CD14-positive monocyte (primary cell): ENCODE measurements around the gene RAB19. TPM values are rescaled to one million over a fixed set of nuclear protein-coding genes. Genes with fewer than 3 reads are reported as not detected.

ENCODE experiments used
- DNase-seq, 3 donors: peaks; one replicate each; pipeline ENCODE4 v3.0.0-alpha.2; 2011 to 2022
- H2AFZ ChIP-seq: 2 replicates; pipeline ENCODE4 v1.6.0; 2012; ENCODE audit warnings: mild to moderate bottlenecking, low read depth, low read length, inconsistent platforms; ENCODE audit not compliant: insufficient read depth, poor library complexity, severe bottlenecking
- H3K27ac ChIP-seq, 2 donors: 1 replicate in 1 of 2; 2 replicates in 1 of 2; pipeline ENCODE4 v1.5.1; 2012 to 2013; ENCODE audit warnings: low read length in 2 of 2, control low read depth in 1 of 2, inconsistent platforms in 1 of 2, low read depth in 1 of 2, mild to moderate bottlenecking in 1 of 2
- H3K27me3 ChIP-seq, 2 donors: one replicate each; pipeline versions ENCODE4 v1.6.0 to v1.6.1; 2011 to 2013; ENCODE audit warnings: low read length in 2 of 2; ENCODE audit not compliant: control insufficient read depth in 2 of 2, insufficient read depth in 2 of 2
- H3K36me3 ChIP-seq, 2 donors: replicated peaks in 1 of 2; 1 replicate in 1 of 2; 2 replicates in 1 of 2; pipeline versions ENCODE4 v1.5.1 to v1.6.1; 2012 to 2013; ENCODE audit warnings: low read length in 2 of 2, control low read depth in 1 of 2, inconsistent platforms in 1 of 2, mild to moderate bottlenecking in 1 of 2; ENCODE audit not compliant: insufficient read depth in 2 of 2, control insufficient read depth in 1 of 2
- H3K4me1 ChIP-seq, 2 donors: 1 replicate in 1 of 2; 2 replicates in 1 of 2; pipeline versions ENCODE4 v1.5.1 to v1.6.1; 2012 to 2013; ENCODE audit warnings: low read length in 2 of 2, control low read depth in 1 of 2, inconsistent platforms in 1 of 2, mild to moderate bottlenecking in 1 of 2, moderate library complexity in 1 of 2; ENCODE audit not compliant: insufficient read depth in 2 of 2, control insufficient read depth in 1 of 2
- H3K4me2 ChIP-seq: replicated peaks from 2 replicates; pipeline ENCODE3; 2012; ENCODE audit warnings: low read length, moderate library complexity, mild to moderate bottlenecking; ENCODE audit not compliant: poor library complexity, severe bottlenecking; ENCODE audit errors: extremely low read depth
- H3K4me3 ChIP-seq, 3 experiments: fragments of 200-600 bp in 1 of 3; sonication (generic) in 1 of 3; replicated peaks in 1 of 3; 1 replicate in 2 of 3; 2 replicates in 1 of 3; pipeline ENCODE4 v1.5.1; 2011 to 2013; ENCODE audit warnings: low read length in 3 of 3, mild to moderate bottlenecking in 3 of 3, control low read depth in 2 of 3, low read depth in 2 of 3, inconsistent platforms in 1 of 3, moderate library complexity in 1 of 3
- H3K79me2 ChIP-seq: 2 replicates; pipeline ENCODE4 v1.6.0; 2012; ENCODE audit warnings: mild to moderate bottlenecking, control low read depth, inconsistent platforms, low read length, moderate library complexity; ENCODE audit not compliant: insufficient read depth
- H3K9ac ChIP-seq: 2 replicates; pipeline ENCODE4 v1.6.0; 2017; ENCODE audit warnings: low read length, mild to moderate bottlenecking; ENCODE audit not compliant: insufficient read depth, poor library complexity, severe bottlenecking
- H3K9me3 ChIP-seq, 2 donors: replicated peaks in 1 of 2; 1 replicate in 1 of 2; 2 replicates in 1 of 2; pipeline versions ENCODE4 v1.5.1 to v1.6.1; 2012 to 2013; ENCODE audit warnings: low read length in 2 of 2, control low read depth in 1 of 2; ENCODE audit not compliant: control insufficient read depth in 1 of 2, insufficient read depth in 1 of 2
- H4K20me1 ChIP-seq: 2 replicates; pipeline ENCODE4 v1.6.0; 2012; ENCODE audit warnings: mild to moderate bottlenecking, low read length, control low read depth, moderate library complexity; ENCODE audit not compliant: insufficient read depth
- H3K27ac Mint-ChIP-seq, 7 donors: one replicate each; pipeline ENCODE4 v1.8.0; 2020; ENCODE audit warnings: mild to moderate bottlenecking in 7 of 7, mixed read lengths in 7 of 7, moderate library complexity in 6 of 7, inconsistent platforms in 2 of 7
- H3K27me3 Mint-ChIP-seq, 3 donors: one replicate each; pipeline ENCODE4 v1.8.0; 2021 to 2022; ENCODE audit warnings: low read depth in 3 of 3, mild to moderate bottlenecking in 3 of 3, mixed read lengths in 3 of 3, moderate library complexity in 3 of 3, inconsistent platforms in 1 of 3
- H3K36me3 Mint-ChIP-seq, 2 donors: one replicate each; pipeline ENCODE4 v1.8.0; 2020; ENCODE audit warnings: mixed read lengths in 2 of 2, inconsistent platforms in 1 of 2, mild to moderate bottlenecking in 1 of 2
- H3K4me1 Mint-ChIP-seq: one replicate; pipeline ENCODE4 v1.8.0; 2020; ENCODE audit warnings: mild to moderate bottlenecking, mixed read lengths
- H3K4me3 Mint-ChIP-seq, 2 donors: one replicate each; pipeline ENCODE4 v1.8.0; 2020; ENCODE audit warnings: mild to moderate bottlenecking in 2 of 2, mixed read lengths in 2 of 2, moderate library complexity in 1 of 2
- H3K9me3 Mint-ChIP-seq, 7 donors: one replicate each; pipeline ENCODE4 v1.8.0; 2020 to 2022; ENCODE audit warnings: mixed read lengths in 7 of 7, mild to moderate bottlenecking in 6 of 7, moderate library complexity in 6 of 7, inconsistent platforms in 2 of 7
- CTCF ChIP-seq: fragments of 200-600 bp; IDR thresholded peaks from one replicate; pipeline ENCODE4 v1.8.0; 2022; ENCODE audit warnings: antibody characterized with exemption, mild to moderate bottlenecking
- WGBS: methylation state at CpG from one replicate; pipeline ENCODE4 v1.1.5; 2013; ENCODE audit warnings: missing lambda C conversion rate; ENCODE audit not compliant: insufficient coverage; 5-methylcytosine and 5-hydroxymethylcytosine counted together
- intact Hi-C, 2 donors: fragments of 100-400 bp; cut with micrococcal nuclease; formaldehyde crosslinking; loops; one replicate each; pipeline versions ENCODE4 v1.15.0 to v1.15.1; 2023
- polyA plus RNA-seq, 3 donors: library from polyadenylated mRNA; depleted of rRNA in 1 of 3; unstranded in 2 of 3; stranded (reverse) in 1 of 3; fragments of 300-500 nt in 2 of 3; fragments of >200 nt in 1 of 3; fragmentation: Illumina TruSeq in 2 of 3; gene quantifications; 1 replicate in 2 of 3; 2 replicates in 1 of 3; pipeline ENCODE4 v1.2.3, GENCODE V29; 2012 to 2021

Gene RAB19
- polyA plus RNA-seq, 3 donors: not detected

DNA sequence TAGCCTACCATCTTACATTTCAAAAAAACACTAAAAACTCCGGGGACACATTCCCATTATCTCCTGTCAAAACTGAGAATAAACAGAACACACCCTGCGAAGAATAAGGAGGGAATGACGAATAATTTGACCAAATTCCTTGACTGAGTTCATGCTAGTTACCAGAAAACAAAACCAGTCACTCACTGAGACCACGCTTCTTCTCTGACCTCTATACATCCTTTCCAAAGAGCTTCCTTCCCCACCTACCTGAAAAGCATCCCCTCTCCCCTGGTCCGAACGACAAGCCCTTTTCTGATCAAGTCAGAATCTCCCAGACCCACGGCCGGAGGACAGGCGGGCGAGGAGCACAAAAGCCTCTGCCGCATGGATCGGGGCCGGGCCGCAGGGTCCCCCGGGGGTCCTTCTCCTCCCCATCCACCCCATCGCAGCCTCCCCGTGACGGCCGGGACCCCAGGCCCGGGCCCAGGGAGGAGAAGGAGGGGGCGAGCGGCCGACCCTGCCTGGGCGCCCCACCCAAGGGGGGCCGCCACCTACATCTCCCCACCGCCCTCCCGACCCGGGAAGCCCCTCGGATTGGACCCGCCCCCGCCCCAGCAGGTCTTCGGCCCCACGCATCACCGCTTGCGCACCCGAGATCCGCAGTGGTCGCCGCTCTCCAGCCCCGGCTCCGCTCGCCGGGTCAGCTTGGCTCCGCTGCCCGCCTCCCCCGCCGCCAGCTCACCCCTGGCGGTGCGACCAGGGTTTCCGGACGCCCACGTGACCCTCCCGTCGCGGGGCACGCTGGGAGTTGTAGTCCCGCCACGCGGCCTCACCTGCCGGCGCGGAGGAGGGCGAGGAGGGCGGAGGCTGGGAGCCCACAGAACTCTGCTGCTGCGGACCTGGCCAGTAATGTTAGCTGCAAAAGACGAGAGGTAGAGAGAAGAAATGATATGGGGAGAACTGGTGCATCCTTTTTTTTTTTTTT lies 5.8 kb upstream of the RAB19 start, which contains the start of gene SLC37A3:
TSS of gene SLC37A3 (minus strand) at position 747 of the 967 bp plus-strand sequence. CDS start 16,004 bp downstream, outside the sequence.
- Histone ChIP-seq H4K20me1 (peaks cover 7% of the 10 kb centered on the region), H3K36me3 (no peaks in the 10 kb centered on the region), H3K9ac (peak within 1 kb of the TSS; percentile 90), H3K4me2 (peak within 1 kb of the TSS; percentile 86), H3K4me1 (peaks cover 30 to 35% of the 10 kb centered on the region in 2 donors), H3K27me3 (peaks cover 0 to 19% of the 10 kb centered on the region in 2 donors), H3K79me2 (peaks cover 15% of the 10 kb centered on the region), H3K9me3 (no peaks in the 10 kb centered on the region), H2AFZ (peak within 1 kb of the TSS; percentile 87), H3K4me3 (peak within 1 kb of the TSS; percentile 77 to 97 (median 85)), H3K27ac (peak within 1 kb of the TSS in 1 of 2 donors; percentile 78)
- peaks cover 0 to 5% of the 10 kb centered on the region in 2 donors for H3K36me3 Mint-ChIP-seq
- peaks cover 0 to 6% (median 0%) of the 10 kb centered on the region in 7 donors for H3K9me3 Mint-ChIP-seq
- no peak for TF ChIP-seq CTCF
- peak; percentile 54 to 78 (median 78) for DNase-seq
- WGBS: under 1% methylated on average over 41 of the region's 66 CpGs
- intact Hi-C loops: no loop called here
- H3K27me3 Mint-ChIP-seq: peaks cover 14 to 38% (median 35%) of the 10 kb centered on the region in 3 donors
- peaks cover 36% of the 10 kb centered on the region for H3K4me1 Mint-ChIP-seq
- peak within 1 kb of the TSS; percentile 0 to 85 (median 73) for H3K27ac Mint-ChIP-seq
- peak within 1 kb of the TSS; percentile 95 to 98 for H3K4me3 Mint-ChIP-seq

DNA sequence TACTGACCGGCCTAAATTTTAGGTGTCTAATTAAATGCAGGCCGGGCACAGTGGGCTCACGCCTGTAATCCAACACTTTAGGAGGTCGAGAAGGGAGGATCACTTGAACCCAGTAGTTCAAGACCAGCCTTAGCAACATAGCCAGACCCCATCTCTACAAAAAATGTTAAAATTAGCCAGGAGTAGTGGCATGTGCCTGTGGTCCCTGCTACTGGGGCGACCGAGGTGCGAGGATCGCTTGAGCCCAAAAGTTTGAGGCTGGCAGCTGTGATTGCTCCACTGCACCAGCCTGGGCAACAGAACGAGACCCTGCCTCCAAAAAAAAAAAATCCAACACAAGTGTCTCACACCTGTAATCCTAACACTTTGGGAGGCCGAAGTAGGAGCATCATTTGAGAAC lies 5.0 kb upstream of the RAB19 start:
- peaks cover 15 to 43% (median 43%) of the 10 kb centered on the region in 3 donors for H3K27me3 Mint-ChIP-seq
- H3K27ac ChIP-seq: no peak overlapping the region
- H3K4me3 ChIP-seq: peak overlapping the region in 1 of 3 experiments; percentile 85
- peaks cover 1 to 5% of the 10 kb centered on the region in 2 donors for H3K36me3 Mint-ChIP-seq
- H3K36me3 ChIP-seq: no peaks in the 10 kb centered on the region
- H3K4me1 ChIP-seq: peaks cover 30 to 37% of the 10 kb centered on the region in 2 donors
- no peak for DNase-seq
- peaks cover 0 to under 1% of the 10 kb centered on the region in 2 donors for H3K9me3 ChIP-seq
- peaks cover 15% of the 10 kb centered on the region for H3K79me2 ChIP-seq
- peaks cover 40% of the 10 kb centered on the region for H3K4me1 Mint-ChIP-seq
- 83% methylated on average over 1 of the region's 10 CpGs for WGBS
- H2AFZ ChIP-seq: no peak overlapping the region
- peaks cover 0 to 8% (median 0%) of the 10 kb centered on the region in 7 donors for H3K9me3 Mint-ChIP-seq
- peaks cover 5% of the 10 kb centered on the region for H4K20me1 ChIP-seq
- peak overlapping the region; percentile 95 to 98 for H3K4me3 Mint-ChIP-seq
- peak overlapping the region; percentile 86 for H3K4me2 ChIP-seq
- no peak overlapping the region for H3K27ac Mint-ChIP-seq
- H3K27me3 ChIP-seq: peaks cover 0 to 16% of the 10 kb centered on the region in 2 donors
- intact Hi-C loops: no loop called here
- no peak overlapping the region for H3K9ac ChIP-seq
- TF ChIP-seq CTCF: no peak
